HG02884 (cell line): ENCODE measurements around the gene LUC7L3.
"Not testable (repeated sequence)": the region's sequence is repeated elsewhere in the genome, so short reads cannot be mapped to it uniquely, and the experiment has no call there.

Experiments used
- ATAC-seq: cut with Tn5 transposase; IDR thresholded peaks from one replicate; pipeline ENCODE4 v1.9.1; 2021; ENCODE audit warnings: mild to moderate bottlenecking, moderate library complexity; ENCODE audit not compliant: unreplicated experiment

LUC7L3 gene, protein sequence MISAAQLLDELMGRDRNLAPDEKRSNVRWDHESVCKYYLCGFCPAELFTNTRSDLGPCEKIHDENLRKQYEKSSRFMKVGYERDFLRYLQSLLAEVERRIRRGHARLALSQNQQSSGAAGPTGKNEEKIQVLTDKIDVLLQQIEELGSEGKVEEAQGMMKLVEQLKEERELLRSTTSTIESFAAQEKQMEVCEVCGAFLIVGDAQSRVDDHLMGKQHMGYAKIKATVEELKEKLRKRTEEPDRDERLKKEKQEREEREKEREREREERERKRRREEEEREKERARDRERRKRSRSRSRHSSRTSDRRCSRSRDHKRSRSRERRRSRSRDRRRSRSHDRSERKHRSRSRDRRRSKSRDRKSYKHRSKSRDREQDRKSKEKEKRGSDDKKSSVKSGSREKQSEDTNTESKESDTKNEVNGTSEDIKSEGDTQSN

DNA sequence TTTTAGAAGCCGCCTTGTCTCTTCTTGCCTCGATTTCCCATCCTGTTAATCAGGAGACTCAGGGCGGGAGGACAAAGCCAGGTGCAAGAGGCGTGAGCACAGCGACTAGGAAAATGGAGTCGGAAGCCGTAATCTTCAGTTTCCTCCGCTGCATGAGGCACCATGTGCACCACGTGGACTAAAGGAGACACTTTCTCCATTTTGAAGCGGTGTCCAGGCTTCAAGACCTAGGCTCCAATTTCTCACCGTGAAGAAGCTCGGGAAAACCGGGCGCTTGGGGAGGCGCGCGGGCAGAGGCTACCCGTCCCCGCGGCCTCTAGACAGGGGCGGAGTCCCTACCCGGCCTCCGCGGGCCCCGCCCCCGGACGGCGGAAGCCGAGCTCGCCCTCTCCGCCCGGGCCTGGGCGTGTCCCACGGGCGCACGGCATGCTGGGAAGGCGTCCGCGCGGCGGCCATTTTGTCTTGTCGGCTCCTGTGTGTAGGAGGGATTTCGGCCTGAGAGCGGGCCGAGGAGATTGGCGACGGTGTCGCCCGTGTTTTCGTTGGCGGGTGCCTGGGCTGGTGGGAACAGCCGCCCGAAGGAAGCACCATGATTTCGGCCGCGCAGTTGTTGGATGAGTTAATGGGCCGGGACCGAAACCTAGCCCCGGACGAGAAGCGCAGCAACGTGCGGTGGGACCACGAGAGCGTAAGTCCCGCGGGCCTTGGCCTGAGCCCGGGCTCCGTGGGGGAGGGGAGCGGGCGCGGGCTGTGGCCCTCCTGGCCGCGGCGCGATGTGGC lies at the start of gene LUC7L3:
LUC7L3 (plus strand) TSS at position 460 of the 780 bp plus-strand sequence; CDS start at position 590, 130 bp downstream.
- ATAC-seq, result peak; percentile 80

DNA sequence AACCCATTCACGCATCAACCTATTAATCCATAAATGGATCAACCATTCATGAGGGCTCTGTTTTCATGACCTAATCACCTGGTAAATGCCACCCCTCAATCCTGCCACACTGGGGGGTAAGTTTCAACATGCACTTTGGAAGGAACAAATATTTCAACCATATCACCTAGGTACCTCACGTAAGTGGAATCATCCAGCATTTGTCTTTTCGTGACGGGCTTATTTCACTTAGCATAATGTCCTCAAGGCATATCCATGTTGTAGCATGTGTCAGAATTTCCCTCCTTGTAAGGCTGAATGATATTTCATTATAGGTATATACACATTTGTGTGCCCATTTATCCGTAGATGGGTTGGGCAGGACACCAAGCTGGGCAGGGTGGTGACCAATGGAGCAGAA lies 47.3 kb upstream of the LUC7L3 start:
- no peak for ATAC-seq

DNA sequence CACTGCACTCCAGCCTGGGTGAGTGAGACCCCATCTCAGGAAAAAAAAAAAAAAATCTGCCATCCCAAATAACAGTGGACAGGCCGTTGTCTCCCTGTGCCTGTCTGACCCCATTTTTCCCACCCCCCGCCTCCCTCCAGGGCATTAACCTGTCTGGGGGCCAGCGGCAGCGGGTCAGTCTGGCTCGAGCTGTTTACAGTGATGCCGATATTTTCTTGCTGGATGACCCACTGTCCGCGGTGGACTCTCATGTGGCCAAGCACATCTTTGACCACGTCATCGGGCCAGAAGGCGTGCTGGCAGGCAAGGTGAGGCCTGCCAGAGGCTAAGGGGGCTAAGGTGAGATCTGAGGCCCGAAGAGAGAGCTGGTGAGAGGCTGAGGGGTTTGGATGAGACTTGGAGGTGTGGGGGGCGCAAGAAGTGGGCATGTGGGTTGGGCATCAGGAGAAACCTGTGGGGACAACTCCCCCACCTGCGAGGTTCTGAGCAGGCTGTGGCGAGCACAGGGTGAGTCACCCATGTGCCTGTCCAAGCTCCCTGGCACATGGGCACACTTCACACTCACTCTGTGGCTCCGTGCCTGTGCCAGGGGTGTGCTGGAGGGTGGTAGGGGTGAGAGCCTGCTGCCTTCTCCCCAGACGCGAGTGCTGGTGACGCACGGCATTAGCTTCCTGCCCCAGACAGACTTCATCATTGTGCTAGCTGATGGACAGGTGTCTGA lies 46.4 kb upstream of the LUC7L3 start:
- no peak for ATAC-seq

GRCh38 chr17:50675190-50675589 lies 44.2 kb upstream of the LUC7L3 start:
- no peak for ATAC-seq

DNA sequence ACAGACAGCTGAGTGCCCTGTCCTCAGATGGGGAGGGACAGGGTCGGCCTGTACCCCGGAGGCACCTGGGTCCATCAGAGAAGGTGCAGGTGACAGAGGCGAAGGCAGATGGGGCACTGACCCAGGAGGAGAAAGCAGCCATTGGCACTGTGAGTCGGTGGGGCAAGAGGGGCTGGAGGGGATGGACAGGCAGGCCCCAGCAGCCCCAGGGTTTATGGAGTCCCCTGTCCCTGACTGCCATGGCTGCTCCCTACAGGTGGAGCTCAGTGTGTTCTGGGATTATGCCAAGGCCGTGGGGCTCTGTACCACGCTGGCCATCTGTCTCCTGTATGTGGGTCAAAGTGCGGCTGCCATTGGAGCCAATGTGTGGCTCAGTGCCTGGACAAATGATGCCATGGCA lies 43.8 kb upstream of the LUC7L3 start:
- no peak for ATAC-seq

- ATAC-seq, result no peak
Measured at GRCh38 chr17:50676065-50676975, 43.1 kb upstream of the LUC7L3 start.

DNA sequence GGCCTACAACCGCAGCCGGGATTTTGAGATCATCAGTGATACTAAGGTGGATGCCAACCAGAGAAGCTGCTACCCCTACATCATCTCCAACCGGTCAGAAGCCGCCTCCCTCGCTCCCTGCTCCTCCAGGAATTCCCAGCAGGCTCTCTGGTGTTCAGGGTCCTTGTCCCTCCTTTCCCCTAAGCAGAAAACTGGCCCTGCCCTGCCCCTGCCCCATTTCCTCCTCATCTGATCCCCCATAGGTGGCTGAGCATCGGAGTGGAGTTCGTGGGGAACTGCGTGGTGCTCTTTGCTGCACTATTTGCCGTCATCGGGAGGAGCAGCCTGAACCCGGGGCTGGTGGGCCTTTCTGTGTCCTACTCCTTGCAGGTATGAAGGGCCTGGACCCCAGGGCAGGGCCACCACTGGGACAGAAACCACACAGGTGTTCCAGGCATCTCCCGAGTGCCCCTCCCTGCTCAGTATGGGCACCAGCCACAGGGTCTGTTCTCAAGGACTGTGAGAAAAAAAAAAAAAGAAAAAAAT lies 41.5 kb upstream of the LUC7L3 start:
- ATAC-seq, result no peak

DNA sequence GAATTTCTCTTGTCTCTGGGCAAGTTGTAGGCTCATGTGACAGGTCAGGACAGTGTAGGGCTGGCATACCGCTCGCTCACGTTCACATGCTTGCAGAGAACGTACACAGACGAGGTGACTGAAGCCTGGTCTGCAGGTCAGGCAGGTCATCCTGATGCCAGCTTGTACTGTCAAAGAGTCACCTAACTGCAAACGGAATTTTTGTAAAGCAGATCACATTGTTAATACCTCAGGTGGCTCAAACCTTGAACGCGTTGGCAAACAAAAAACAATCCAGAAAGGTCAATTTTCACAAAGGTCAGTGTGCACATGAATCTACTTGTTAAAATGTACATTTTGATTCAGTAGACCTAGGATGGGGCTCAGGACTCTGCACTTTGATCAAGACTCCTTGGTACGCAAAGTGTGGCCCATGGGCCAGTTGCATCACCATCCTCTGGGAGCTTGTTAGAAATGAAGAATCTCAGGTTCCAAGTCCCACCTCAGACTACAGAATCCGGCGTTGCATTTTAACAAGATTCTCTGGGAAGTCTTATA lies 40.3 kb upstream of the LUC7L3 start:
- ATAC-seq, result no peak

- ATAC-seq, result no peak
Measured at GRCh38 chr17:50680126-50680525, 39.3 kb upstream of the LUC7L3 start.

- not testable (repeated sequence) for ATAC-seq
Measured at GRCh38 chr17:50680543-50681262, 38.7 kb upstream of the LUC7L3 start.

- no peak for ATAC-seq
Measured at GRCh38 chr17:50681263-50682200, 37.9 kb upstream of the LUC7L3 start.

GRCh38 chr17:50682441-50682840 lies 37.0 kb upstream of the LUC7L3 start:
- ATAC-seq, result no peak

DNA sequence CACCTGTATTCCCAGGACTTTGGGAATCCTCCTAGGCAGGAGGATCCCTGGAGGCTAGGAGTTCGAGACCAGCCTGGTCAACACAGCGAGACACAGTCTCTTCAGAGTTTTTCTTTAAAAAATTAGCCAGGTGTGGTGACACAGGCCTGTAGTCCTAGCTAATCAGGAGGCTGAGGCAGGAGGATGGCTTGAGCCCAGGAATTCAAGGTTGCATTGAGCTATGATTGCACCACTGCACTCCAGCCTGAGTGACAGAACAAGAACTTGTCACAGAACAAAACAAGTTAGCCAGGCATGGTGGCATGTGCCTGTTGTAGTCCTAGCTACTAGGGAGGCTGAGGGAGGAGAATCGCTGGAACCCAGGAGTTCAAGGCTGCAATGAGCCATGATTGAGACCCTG lies 36.5 kb upstream of the LUC7L3 start:
- ATAC-seq, result no peak

GRCh38 chr17:50683434-50684287 lies 35.7 kb upstream of the LUC7L3 start:
- ATAC-seq, result no peak

DNA sequence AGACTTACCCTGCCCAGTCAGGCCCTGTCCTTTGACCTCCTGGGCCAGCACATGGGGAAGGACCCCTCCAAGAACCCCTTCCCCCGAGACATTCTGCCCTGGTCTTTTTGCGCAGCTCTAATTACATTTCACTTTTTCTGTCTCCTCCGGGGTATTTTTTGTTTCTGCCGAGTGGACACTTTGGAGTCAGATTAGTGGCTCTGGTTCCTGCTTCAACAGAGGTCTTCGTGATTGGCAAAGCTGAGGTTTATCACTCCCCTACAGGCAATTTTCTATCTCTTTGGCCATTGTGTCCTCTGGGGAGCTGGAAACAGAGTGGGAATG lies 35.2 kb upstream of the LUC7L3 start:
- no peak for ATAC-seq

- no peak for ATAC-seq
Measured at GRCh38 chr17:50684612-50685333, 34.6 kb upstream of the LUC7L3 start.

DNA sequence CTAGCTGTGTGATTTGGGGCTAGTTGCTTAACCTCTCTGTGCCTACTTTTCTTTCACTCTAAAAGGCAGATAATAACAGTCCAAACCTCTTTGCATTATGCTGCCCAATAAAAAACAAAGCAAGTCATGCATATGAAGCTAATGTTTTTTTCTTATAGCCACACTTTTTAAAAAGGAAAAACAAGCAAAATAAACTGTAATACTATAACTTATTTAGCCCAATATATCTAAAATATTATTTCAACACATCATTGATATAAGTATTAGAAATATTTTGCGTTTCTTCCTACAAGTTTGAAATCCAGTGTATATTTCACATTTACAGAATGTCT lies 34.1 kb upstream of the LUC7L3 start:
- no peak for ATAC-seq
